ENCODE measurements around the gene ARHGEF2.

ARHGEF2 gene

DNA sequence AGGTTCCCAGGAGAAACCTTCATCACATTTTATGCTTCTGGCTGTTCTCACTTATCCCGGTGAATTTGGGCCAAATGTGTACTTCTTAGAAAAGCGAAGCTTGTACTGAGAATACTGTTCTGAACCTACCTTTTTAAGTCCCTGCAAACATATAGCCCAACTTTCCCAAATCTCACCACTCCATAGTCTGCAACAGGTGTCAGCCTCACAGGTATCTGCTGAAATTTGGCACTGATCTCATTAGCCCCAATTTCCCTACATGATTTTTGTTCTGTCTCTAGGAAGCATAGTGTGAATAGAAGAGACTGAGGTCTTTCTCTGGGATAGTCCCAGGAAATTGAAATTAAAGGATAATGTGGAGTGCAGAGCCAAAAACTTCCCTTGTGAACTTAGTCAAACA, 78.7 kb downstream of the ARHGEF2 start:
- no peak for TF ChIP-seq GATA2 (IDR thresholded peaks at IDR 0.05; ENCODE audit: low read depth, low read length)
- TF ChIP-seq GATA3 (IDR thresholded peaks at IDR 0.05; ENCODE audit: low read depth, low read length) = no peak

DNA sequence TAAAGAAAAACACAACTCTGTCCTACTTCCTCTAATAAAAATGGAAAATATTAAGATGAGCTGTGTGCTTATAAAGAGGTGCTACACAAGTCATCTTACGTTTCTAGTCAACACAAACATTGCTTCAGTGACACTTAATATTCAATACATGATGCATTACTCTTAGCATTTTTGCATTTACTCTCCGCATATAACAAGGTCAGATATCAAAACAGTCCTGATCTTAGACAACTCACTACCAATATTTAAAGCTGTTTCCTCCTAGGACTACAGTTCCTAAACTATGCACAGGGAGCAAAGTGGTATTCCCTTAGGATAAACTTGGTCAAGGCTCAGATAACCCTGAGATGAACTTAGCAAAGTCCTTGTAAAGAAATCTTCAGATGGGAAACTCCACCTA, 79.5 kb downstream of the ARHGEF2 start:
- TF ChIP-seq GATA2 (IDR thresholded peaks at IDR 0.05; ENCODE audit: low read depth, low read length) = no peak
- TF ChIP-seq GATA3 (IDR thresholded peaks at IDR 0.05; ENCODE audit: low read depth, low read length) = no peak

- no peak for TF ChIP-seq GATA3 (IDR thresholded peaks at IDR 0.05; ENCODE audit: low read depth, low read length)
Measured at GRCh38 chr1:155897746-155898145, 80.6 kb downstream of the ARHGEF2 start.

All from SH-SY5Y (cell line).